ENCODE data around the gene BMP7. TPM values are rescaled to one million over a fixed set of nuclear protein-coding genes. Genes with fewer than 3 reads are reported as not detected.

The BMP7 gene
- total and polyA plus RNA-seq, 2 of the 13 experiments (the other 11 are each of a cell fraction or from before 2014, with no cell fraction given) = not detected

- TF ChIP-seq, protein P1, sequence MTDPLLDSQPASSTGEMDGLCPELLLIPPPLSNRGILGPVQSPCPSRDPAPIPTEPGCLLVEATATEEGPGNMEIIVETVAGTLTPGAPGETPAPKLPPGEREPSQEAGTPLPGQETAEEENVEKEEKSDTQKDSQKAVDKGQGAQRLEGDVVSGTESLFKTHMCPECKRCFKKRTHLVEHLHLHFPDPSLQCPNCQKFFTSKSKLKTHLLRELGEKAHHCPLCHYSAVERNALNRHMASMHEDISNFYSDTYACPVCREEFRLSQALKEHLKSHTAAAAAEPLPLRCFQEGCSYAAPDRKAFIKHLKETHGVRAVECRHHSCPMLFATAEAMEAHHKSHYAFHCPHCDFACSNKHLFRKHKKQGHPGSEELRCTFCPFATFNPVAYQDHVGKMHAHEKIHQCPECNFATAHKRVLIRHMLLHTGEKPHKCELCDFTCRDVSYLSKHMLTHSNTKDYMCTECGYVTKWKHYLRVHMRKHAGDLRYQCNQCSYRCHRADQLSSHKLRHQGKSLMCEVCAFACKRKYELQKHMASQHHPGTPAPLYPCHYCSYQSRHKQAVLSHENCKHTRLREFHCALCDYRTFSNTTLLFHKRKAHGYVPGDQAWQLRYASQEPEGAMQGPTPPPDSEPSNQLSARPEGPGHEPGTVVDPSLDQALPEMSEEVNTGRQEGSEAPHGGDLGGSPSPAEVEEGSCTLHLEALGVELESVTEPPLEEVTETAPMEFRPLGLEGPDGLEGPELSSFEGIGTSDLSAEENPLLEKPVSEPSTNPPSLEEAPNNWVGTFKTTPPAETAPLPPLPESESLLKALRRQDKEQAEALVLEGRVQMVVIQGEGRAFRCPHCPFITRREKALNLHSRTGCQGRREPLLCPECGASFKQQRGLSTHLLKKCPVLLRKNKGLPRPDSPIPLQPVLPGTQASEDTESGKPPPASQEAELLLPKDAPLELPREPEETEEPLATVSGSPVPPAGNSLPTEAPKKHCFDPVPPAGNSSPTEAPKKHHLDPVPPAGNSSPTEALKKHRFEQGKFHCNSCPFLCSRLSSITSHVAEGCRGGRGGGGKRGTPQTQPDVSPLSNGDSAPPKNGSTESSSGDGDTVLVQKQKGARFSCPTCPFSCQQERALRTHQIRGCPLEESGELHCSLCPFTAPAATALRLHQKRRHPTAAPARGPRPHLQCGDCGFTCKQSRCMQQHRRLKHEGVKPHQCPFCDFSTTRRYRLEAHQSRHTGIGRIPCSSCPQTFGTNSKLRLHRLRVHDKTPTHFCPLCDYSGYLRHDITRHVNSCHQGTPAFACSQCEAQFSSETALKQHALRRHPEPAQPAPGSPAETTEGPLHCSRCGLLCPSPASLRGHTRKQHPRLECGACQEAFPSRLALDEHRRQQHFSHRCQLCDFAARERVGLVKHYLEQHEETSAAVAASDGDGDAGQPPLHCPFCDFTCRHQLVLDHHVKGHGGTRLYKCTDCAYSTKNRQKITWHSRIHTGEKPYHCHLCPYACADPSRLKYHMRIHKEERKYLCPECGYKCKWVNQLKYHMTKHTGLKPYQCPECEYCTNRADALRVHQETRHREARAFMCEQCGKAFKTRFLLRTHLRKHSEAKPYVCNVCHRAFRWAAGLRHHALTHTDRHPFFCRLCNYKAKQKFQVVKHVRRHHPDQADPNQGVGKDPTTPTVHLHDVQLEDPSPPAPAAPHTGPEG (CRISPR knock-in tag; IDR thresholded peaks at IDR 0.05) = no peak
- TF ChIP-seq ZNF33B (CRISPR knock-in tag; IDR thresholded peaks at IDR 0.05) (no peak), HNRNPK (IDR thresholded peaks at IDR 0.05; ENCODE audit: low read depth, low read length, poor library complexity, severe bottlenecking) (no peak), ZBTB7A (CRISPR knock-in tag; IDR thresholded peaks at IDR 0.05) (no peak), KDM3A (CRISPR knock-in tag; IDR thresholded peaks at IDR 0.05; ENCODE audit: low read depth) (no peak), ZNF556 (CRISPR knock-in tag; IDR thresholded peaks at IDR 0.05; ENCODE audit: borderline replicate concordance) (no peak), HDAC1 (CRISPR knock-in tag; IDR thresholded peaks at IDR 0.05) (no peak), MEIS1 (CRISPR knock-in tag; IDR thresholded peaks at IDR 0.05; ENCODE audit: borderline replicate concordance) (no peak), ZBTB3 (CRISPR knock-in tag; IDR thresholded peaks at IDR 0.05; ENCODE audit: borderline replicate concordance, low read depth) (no peak), STAT5B (CRISPR knock-in tag; IDR thresholded peaks at IDR 0.05) (no peak), ZNF20 (CRISPR knock-in tag; IDR thresholded peaks at IDR 0.05) (no peak), MEF2D (CRISPR knock-in tag; IDR thresholded peaks at IDR 0.05) (no peak)
- TF ChIP-seq, protein P2, sequence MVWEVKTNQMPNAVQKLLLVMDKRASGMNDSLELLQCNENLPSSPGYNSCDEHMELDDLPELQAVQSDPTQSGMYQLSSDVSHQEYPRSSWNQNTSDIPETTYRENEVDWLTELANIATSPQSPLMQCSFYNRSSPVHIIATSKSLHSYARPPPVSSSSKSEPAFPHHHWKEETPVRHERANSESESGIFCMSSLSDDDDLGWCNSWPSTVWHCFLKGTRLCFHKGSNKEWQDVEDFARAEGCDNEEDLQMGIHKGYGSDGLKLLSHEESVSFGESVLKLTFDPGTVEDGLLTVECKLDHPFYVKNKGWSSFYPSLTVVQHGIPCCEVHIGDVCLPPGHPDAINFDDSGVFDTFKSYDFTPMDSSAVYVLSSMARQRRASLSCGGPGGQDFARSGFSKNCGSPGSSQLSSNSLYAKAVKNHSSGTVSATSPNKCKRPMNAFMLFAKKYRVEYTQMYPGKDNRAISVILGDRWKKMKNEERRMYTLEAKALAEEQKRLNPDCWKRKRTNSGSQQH (CRISPR knock-in tag; IDR thresholded peaks at IDR 0.05; ENCODE audit: low read depth) = no peak
- TF ChIP-seq, protein P3, sequence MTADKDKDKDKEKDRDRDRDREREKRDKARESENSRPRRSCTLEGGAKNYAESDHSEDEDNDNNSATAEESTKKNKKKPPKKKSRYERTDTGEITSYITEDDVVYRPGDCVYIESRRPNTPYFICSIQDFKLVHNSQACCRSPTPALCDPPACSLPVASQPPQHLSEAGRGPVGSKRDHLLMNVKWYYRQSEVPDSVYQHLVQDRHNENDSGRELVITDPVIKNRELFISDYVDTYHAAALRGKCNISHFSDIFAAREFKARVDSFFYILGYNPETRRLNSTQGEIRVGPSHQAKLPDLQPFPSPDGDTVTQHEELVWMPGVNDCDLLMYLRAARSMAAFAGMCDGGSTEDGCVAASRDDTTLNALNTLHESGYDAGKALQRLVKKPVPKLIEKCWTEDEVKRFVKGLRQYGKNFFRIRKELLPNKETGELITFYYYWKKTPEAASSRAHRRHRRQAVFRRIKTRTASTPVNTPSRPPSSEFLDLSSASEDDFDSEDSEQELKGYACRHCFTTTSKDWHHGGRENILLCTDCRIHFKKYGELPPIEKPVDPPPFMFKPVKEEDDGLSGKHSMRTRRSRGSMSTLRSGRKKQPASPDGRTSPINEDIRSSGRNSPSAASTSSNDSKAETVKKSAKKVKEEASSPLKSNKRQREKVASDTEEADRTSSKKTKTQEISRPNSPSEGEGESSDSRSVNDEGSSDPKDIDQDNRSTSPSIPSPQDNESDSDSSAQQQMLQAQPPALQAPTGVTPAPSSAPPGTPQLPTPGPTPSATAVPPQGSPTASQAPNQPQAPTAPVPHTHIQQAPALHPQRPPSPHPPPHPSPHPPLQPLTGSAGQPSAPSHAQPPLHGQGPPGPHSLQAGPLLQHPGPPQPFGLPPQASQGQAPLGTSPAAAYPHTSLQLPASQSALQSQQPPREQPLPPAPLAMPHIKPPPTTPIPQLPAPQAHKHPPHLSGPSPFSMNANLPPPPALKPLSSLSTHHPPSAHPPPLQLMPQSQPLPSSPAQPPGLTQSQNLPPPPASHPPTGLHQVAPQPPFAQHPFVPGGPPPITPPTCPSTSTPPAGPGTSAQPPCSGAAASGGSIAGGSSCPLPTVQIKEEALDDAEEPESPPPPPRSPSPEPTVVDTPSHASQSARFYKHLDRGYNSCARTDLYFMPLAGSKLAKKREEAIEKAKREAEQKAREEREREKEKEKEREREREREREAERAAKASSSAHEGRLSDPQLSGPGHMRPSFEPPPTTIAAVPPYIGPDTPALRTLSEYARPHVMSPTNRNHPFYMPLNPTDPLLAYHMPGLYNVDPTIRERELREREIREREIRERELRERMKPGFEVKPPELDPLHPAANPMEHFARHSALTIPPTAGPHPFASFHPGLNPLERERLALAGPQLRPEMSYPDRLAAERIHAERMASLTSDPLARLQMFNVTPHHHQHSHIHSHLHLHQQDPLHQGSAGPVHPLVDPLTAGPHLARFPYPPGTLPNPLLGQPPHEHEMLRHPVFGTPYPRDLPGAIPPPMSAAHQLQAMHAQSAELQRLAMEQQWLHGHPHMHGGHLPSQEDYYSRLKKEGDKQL (CRISPR knock-in tag; IDR thresholded peaks at IDR 0.05; ENCODE audit: low read depth) = no peak
- TF ChIP-seq, protein P4, sequence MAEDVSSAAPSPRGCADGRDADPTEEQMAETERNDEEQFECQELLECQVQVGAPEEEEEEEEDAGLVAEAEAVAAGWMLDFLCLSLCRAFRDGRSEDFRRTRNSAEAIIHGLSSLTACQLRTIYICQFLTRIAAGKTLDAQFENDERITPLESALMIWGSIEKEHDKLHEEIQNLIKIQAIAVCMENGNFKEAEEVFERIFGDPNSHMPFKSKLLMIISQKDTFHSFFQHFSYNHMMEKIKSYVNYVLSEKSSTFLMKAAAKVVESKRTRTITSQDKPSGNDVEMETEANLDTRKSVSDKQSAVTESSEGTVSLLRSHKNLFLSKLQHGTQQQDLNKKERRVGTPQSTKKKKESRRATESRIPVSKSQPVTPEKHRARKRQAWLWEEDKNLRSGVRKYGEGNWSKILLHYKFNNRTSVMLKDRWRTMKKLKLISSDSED (CRISPR knock-in tag; IDR thresholded peaks at IDR 0.05) = no peak
Observed at GRCh38 chr20:57162362-57162652, 104.1 kb downstream of the BMP7 start (continued).
